Heart right ventricle (tissue), 16 donors: ENCODE results near the gene IMMP2L. TPM values are rescaled to one million over a fixed set of nuclear protein-coding genes. Genes with fewer than 3 reads are reported as not detected.

Experiments used
- ATAC-seq, 8 donors: fragments of 200-7000 bp; cut with Tn5 transposase; one replicate each; pipeline ENCODE4 v1.9.1; 2020; ENCODE audit warnings: mild to moderate bottlenecking in 8 of 8, moderate library complexity in 8 of 8, moderate number of reproducible peaks in 1 of 8
- DNase-seq, 2 donors: peaks; one replicate each; pipeline ENCODE4 v3.0.0-alpha.2; 2020
- H3K27ac ChIP-seq, 10 donors: fragments of 200-600 bp; sonication (generic) in 2 of 10; one replicate each; pipeline versions ENCODE4 v1.5.0 to v1.8.0; 2020 to 2022; ENCODE audit warnings: mild to moderate bottlenecking in 3 of 10
- H3K27me3 ChIP-seq, 7 donors: fragments of 200-600 bp; one replicate each; pipeline ENCODE4 v1.8.0; 2021 to 2022; ENCODE audit warnings: mild to moderate bottlenecking in 2 of 7
- H3K36me3 ChIP-seq, 9 donors: fragments of 200-600 bp; sonication (generic) in 1 of 9; one replicate each; pipeline versions ENCODE4 v1.5.0 to v1.8.0; 2020 to 2022; ENCODE audit warnings: mild to moderate bottlenecking in 2 of 9
- H3K4me1 ChIP-seq, 9 donors: fragments of 200-600 bp; sonication (generic) in 1 of 9; one replicate each; pipeline versions ENCODE4 v1.5.0 to v1.8.0; 2020 to 2022; ENCODE audit warnings: mild to moderate bottlenecking in 4 of 9
- H3K4me3 ChIP-seq, 10 donors: fragments of 200-600 bp; sonication (generic) in 2 of 10; one replicate each; pipeline versions ENCODE4 v1.5.0 to v1.8.0; 2020 to 2022; ENCODE audit warnings: mild to moderate bottlenecking in 7 of 10, moderate library complexity in 2 of 10
- H3K9me3 ChIP-seq, 11 donors: fragments of 200-600 bp in 10 of 11; sonication (generic) in 2 of 11; one replicate each; pipeline versions ENCODE4 v1.5.0 to v1.8.0; 2013 to 2022; ENCODE audit warnings: mild to moderate bottlenecking in 2 of 11, control low read depth in 1 of 11, moderate library complexity in 1 of 11
- whole genome bisulfite sequencing, 2 donors: extraction: QIAGEN DNeasy Blood & Tissue Kit; methylation state at CpG; one replicate each; pipeline ENCODE4 v1.1.7; 2013; ENCODE audit warnings: inconsistent platforms in 1 of 2; 5-methylcytosine and 5-hydroxymethylcytosine counted together
- intact Hi-C, 10 donors: fragments of 100-400 bp; cut with DNase I; formaldehyde crosslinking; loops; one replicate each; pipeline versions ENCODE4 v1.11.1 to v1.14.2; 2022
- polyA plus RNA-seq, 2 donors: library from polyadenylated mRNA; stranded (reverse); fragments of 200-250 nt; gene quantifications; one replicate each; pipeline ENCODE4 v1.2.3, GENCODE V29; 2013
- total RNA-seq, 10 donors: library from RNA; stranded (reverse); fragmentation: NEBNext Ultra II Directional in 3 of 10; extraction: Animal tissue kit (Norgen Biotek cat#: 25700) in 3 of 10; gene quantifications; one replicate each; pipeline versions ENCODE4 v1.2.1 to v1.2.4, GENCODE V29; 2021 to 2023
- TF ChIP-seq, protein P1 (sequence below), 9 donors: fragments of 200-600 bp; sonication (generic) in 2 of 9; IDR thresholded peaks; one replicate each; pipeline versions ENCODE4 v1.5.0 to v1.8.0; 2021 to 2022; ENCODE audit warnings: antibody characterized with exemption in 9 of 9, mild to moderate bottlenecking in 5 of 9, moderate library complexity in 1 of 9
- donor health status: Arrhythmogenic right ventricular cardiomyopathy.
- donor health status: ischemic (EF 13 %, LVEDD 7.1; RV severe dilation, severe dysfunction).
- donor health status: healthy with polysubstance abuse.
- donor health status: DM: no; HTN: yes; CAD: no.
- donor health status: DM: no; HTN: no; CAD: no.
- donor health status: ischemic (EF 25% LVEDD 6.9; RV normal size, moderate dysfunction).
- donor health status: ischemic (EF 25% LVEDD 5.7; RV mildly dilated, moderate dysfunction).
- donor health status: healthy.
- donor health status: DM: yes; HTN: yes; CAD: no.
- donor health status: Ischemic cardiomyopathy.
- donor health status: ischemic (EF 35%, LVEDD 5.7; RV mildly dilated, moderate dysfunction).
- donor health status: nonischemic (EF 11% LVEDD 7.7; RV severe dilation, severe dysfunction).
- donor health status: DM: yes; HTN: yes; CAD: no.
- donor health status: PGD.
- donor health status: ischemic (EF 29% LVEDD 5.4; RV normal size, mild dysfunction).
- donor health status: nonischemic (EF 23%, LVEDD 6.1; RV moderate dilation, normal function).

The IMMP2L gene
- total and polyA plus RNA-seq, 12 donors: 4.3 to 20.8 (median 17.3) TPM

GRCh38 chr7:111424768-111425167 is 137.5 kb downstream of the IMMP2L start:
- TF ChIP-seq, protein P1, sequence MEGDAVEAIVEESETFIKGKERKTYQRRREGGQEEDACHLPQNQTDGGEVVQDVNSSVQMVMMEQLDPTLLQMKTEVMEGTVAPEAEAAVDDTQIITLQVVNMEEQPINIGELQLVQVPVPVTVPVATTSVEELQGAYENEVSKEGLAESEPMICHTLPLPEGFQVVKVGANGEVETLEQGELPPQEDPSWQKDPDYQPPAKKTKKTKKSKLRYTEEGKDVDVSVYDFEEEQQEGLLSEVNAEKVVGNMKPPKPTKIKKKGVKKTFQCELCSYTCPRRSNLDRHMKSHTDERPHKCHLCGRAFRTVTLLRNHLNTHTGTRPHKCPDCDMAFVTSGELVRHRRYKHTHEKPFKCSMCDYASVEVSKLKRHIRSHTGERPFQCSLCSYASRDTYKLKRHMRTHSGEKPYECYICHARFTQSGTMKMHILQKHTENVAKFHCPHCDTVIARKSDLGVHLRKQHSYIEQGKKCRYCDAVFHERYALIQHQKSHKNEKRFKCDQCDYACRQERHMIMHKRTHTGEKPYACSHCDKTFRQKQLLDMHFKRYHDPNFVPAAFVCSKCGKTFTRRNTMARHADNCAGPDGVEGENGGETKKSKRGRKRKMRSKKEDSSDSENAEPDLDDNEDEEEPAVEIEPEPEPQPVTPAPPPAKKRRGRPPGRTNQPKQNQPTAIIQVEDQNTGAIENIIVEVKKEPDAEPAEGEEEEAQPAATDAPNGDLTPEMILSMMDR (IDR thresholded peaks at IDR 0.05): no peak
- DNase-seq: no peak
- H3K4me1 ChIP-seq: no peaks in the 10 kb centered on the region
- no peaks in the 10 kb centered on the region for H3K27me3 ChIP-seq
- peaks cover 0 to 11% (median 0%) of the 10 kb centered on the region in 11 donors for H3K9me3 ChIP-seq
- intact Hi-C loops: no loop called here
- H3K36me3 ChIP-seq: no peaks in the 10 kb centered on the region
- H3K4me3 ChIP-seq: no peak overlapping the region
- ATAC-seq: no peak
- H3K27ac ChIP-seq: no peak overlapping the region

- TF ChIP-seq, protein P1 (IDR thresholded peaks at IDR 0.05): no peak
- H3K9me3 ChIP-seq: no peaks in the 10 kb centered on the region
- no peaks in the 10 kb centered on the region for H3K36me3 ChIP-seq
- no peaks in the 10 kb centered on the region for H3K27me3 ChIP-seq
- peaks cover 0 to 15% (median 0%) of the 10 kb centered on the region in 9 donors for H3K4me1 ChIP-seq
- no peak overlapping the region for H3K4me3 ChIP-seq
- ATAC-seq (no peak), DNase-seq (no peak)
- peak overlapping the region in 1 of 10 donors; percentile 6 for H3K27ac ChIP-seq
- intact Hi-C loops: no loop called here
Observed at GRCh38 chr7:111414374-111414773, 147.9 kb downstream of the IMMP2L start.

DNA sequence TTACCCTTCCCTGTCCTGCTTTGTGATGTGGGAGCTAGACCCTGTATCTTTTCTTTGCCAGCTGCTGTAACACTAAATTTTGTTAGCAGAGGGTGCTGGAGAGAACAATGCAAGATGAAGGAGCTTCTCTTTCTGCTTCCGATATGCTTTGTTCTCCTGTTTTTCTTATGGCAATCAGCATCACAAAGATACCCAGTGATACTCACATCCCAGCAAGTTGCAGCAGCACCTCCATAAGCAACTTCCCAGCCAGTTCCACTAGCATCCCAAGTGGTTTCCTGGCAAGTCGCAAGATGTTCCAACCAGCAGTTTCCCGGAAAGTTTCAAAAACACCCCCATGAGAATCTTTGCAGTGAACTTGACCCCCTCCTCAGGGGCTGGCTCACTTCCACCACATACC is 148.6 kb downstream of the IMMP2L start:
- Histone ChIP-seq H3K27ac (no peak overlapping the region), H3K9me3 (no peaks in the 10 kb centered on the region), H3K27me3 (no peaks in the 10 kb centered on the region), H3K4me3 (peak overlapping the region in 2 of 10 donors; percentile 18 to 26), H3K4me1 (peaks cover 0 to 15% (median 0%) of the 10 kb centered on the region in 9 donors), H3K36me3 (no peaks in the 10 kb centered on the region)
- DNase-seq (peak in 1 of 2 donors; percentile 20), ATAC-seq (peak in 3 of 8 donors; percentile 38 to 59 (median 47))
- intact Hi-C loops: no loop called here
- 25 to 38% methylated on average over 3 of the region's 3 CpGs for WGBS, 2 donors
- TF ChIP-seq, protein P1 (IDR thresholded peaks at IDR 0.05): no peak

- no peaks in the 10 kb centered on the region for H3K9me3 ChIP-seq
- no peaks in the 10 kb centered on the region for H3K27me3 ChIP-seq
- no peak overlapping the region for H3K27ac ChIP-seq
- DNase-seq (no peak), ATAC-seq (no peak)
- H3K4me1 ChIP-seq: peaks cover 0 to 18% (median 0%) of the 10 kb centered on the region in 9 donors
- TF ChIP-seq, protein P1 (IDR thresholded peaks at IDR 0.05): no peak
- intact Hi-C loops: no loop called here
- no peak overlapping the region for H3K4me3 ChIP-seq
- H3K36me3 ChIP-seq: no peaks in the 10 kb centered on the region
Observed at GRCh38 chr7:111410899-111411298, 151.4 kb downstream of the IMMP2L start.
